OCI-LY1 (cell line): Measurements from ENCODE around the gene CYP2C19.
"Not testable (repeated sequence)": the region's sequence is repeated elsewhere in the genome, so short reads cannot be mapped to it uniquely, and the experiment has no call there.

ENCODE experiments used
- H2AFZ ChIP-seq: fragments of 200-600 bp; sonication (generic), shearing (Covaris generic); 2 replicates; pipeline ENCODE4 v1.6.0; 2014; ENCODE audit warnings: antibody characterized with exemption, mild to moderate bottlenecking, low read length
- H3F3A ChIP-seq: fragments of 200-600 bp; sonication (generic), shearing (Covaris generic); 2 replicates; pipeline ENCODE4 v1.6.0; 2014; ENCODE audit warnings: mild to moderate bottlenecking, antibody characterized with exemption, low read length, moderate library complexity; ENCODE audit not compliant: insufficient read depth
- H3K27ac ChIP-seq: fragments of 200-600 bp; sonication (generic); 2 replicates; pipeline ENCODE4 v1.5.1; 2014; ENCODE audit warnings: low read length, mixed run types, mild to moderate bottlenecking, low read depth; ENCODE audit not compliant: poor library complexity, severe bottlenecking
- H3K27me3 ChIP-seq: fragments of 200-600 bp; sonication (generic); 2 replicates; pipeline ENCODE4 v1.6.0; 2014; ENCODE audit warnings: antibody characterized with exemption, mild to moderate bottlenecking, low read length, moderate library complexity; ENCODE audit not compliant: insufficient read depth
- H3K36me3 ChIP-seq: fragments of 200-600 bp; sonication (generic); 2 replicates; pipeline ENCODE4 v1.6.1; 2014; ENCODE audit warnings: mild to moderate bottlenecking, antibody characterized with exemption, low read length, moderate library complexity, mixed read lengths; ENCODE audit not compliant: insufficient read depth
- H3K4me1 ChIP-seq: fragments of 200-600 bp; sonication (generic); 2 replicates; pipeline ENCODE4 v1.5.1; 2014; ENCODE audit warnings: mild to moderate bottlenecking, low read length, moderate library complexity; ENCODE audit not compliant: insufficient read depth, severe bottlenecking
- H3K4me2 ChIP-seq: fragments of 200-600 bp; sonication (generic), shearing (Covaris generic); 2 replicates; pipeline ENCODE4 v1.6.1; 2014; ENCODE audit warnings: low read length
- H3K4me3 ChIP-seq: fragments of 200-600 bp; sonication (generic); 2 replicates; pipeline ENCODE4 v1.5.1; 2014; ENCODE audit warnings: low read length, low read depth, mild to moderate bottlenecking, mixed read lengths; ENCODE audit not compliant: poor library complexity, severe bottlenecking
- H3K79me2 ChIP-seq: fragments of 200-600 bp; shearing (Covaris generic); 2 replicates; pipeline ENCODE4 v1.6.1; 2016; ENCODE audit warnings: mixed run types, low read length, mixed read lengths; ENCODE audit not compliant: insufficient read depth
- H3K9ac ChIP-seq: fragments of 200-600 bp; sonication (generic), shearing (Covaris generic); 2 replicates; pipeline ENCODE4 v1.6.1; 2014; ENCODE audit warnings: mild to moderate bottlenecking, low read length, mixed read lengths
- H3K9me2 ChIP-seq: fragments of 200-600 bp; sonication (generic), shearing (Covaris generic); 2 replicates; pipeline ENCODE4 v1.6.1; 2014; ENCODE audit warnings: low read depth, mild to moderate bottlenecking, low read length, mixed read lengths
- H3K9me3 ChIP-seq: fragments of 200-600 bp; shearing (Covaris generic); 2 replicates; pipeline ENCODE4 v1.6.1; 2014; ENCODE audit warnings: low read length, mixed read lengths
- H4K20me1 ChIP-seq: fragments of 200-600 bp; sonication (generic), shearing (Covaris generic); 2 replicates; pipeline ENCODE4 v1.6.0; 2016; ENCODE audit warnings: mild to moderate bottlenecking, low read length; ENCODE audit not compliant: insufficient read depth
- CTCF ChIP-seq: fragments of 200-600 bp; sonication (generic), shearing (Covaris generic); IDR thresholded peaks from 2 replicates; pipeline ENCODE4 v1.5.1; 2017; ENCODE audit warnings: mild to moderate bottlenecking, antibody characterized with exemption, low read length, moderate library complexity, mixed read lengths
- EZH2 ChIP-seq: fragments of 200-600 bp; sonication (generic), shearing (Covaris generic); IDR thresholded peaks from 2 replicates; pipeline ENCODE4 v1.8.0; 2017; ENCODE audit warnings: borderline replicate concordance, mixed run types, mild to moderate bottlenecking, antibody characterized with exemption, low read length, moderate library complexity, mixed read lengths

CYP2C19 gene

DNA sequence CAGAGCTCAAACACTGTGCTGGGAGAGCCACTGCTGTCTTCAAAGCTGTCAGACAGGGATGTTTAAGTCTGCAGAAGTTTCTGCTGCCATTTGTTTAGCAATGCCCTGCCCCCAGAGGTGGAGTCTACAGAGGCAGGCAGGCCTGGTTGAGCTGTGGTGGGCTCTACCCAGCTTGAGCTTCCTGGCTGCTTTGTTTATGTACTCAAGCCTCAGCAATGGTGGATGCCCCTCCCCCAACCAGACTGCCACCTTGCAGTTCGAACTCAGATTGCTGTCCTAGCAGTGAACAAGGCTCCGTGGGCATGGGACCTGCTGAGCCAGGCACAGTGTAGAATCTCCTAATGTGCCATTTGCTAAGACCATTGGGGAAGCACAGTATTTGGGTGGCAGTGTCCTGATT lies 4.6 kb upstream of the CYP2C19 start:
- H3K4me3 ChIP-seq: no peak overlapping the region
- no peaks in the 10 kb centered on the region for H3K27me3 ChIP-seq
- H3K4me2 ChIP-seq: no peak overlapping the region
- TF ChIP-seq EZH2 (no peak), CTCF (no peak)
- H3K9me2 ChIP-seq: no peaks in the 10 kb centered on the region
- H4K20me1 ChIP-seq: no peaks in the 10 kb centered on the region
- no peaks in the 10 kb centered on the region for H3K9me3 ChIP-seq
- H3K36me3 ChIP-seq: no peaks in the 10 kb centered on the region
- H3K27ac ChIP-seq: no peak overlapping the region
- no peaks in the 10 kb centered on the region for H3K4me1 ChIP-seq
- H3K9ac ChIP-seq: no peak overlapping the region
- no peaks in the 10 kb centered on the region for H3K79me2 ChIP-seq
- no peaks in the 10 kb centered on the region for H3F3A ChIP-seq
- no peak overlapping the region for H2AFZ ChIP-seq

DNA sequence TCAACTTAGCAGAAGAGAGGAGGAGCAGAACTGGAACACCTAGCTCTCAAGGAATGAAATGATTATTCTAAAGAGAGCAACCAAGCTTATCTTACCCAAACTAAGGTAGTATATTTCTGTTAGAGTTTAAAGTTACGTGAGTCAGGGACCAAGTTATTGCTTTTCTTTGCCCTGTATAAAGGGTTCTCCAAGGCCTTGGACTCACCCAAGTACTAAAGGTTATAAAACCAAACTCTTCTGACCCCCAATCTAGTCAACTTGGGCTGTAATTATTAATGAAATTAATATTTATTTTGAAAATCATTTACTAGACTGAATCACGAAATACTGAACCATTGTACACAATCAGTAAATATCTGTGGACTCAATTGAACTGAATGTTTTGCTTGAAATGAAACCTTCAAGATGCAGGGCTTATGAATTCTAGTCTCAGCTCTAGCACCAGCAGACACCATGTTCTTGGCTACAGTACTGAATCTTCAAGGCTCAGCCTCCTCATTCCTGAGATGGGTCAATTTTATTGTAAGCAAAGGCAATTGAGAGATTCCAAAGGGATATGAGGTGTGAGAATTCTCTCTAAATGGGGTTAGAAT lies 1.8 kb upstream of the CYP2C19 start:
- Histone ChIP-seq H3K9ac (no peak overlapping the region), H4K20me1 (no peaks in the 10 kb centered on the region), H3K27me3 (no peaks in the 10 kb centered on the region), H3K27ac (no peak overlapping the region), H3K4me2 (no peak overlapping the region), H3K79me2 (no peaks in the 10 kb centered on the region), H2AFZ (no peak overlapping the region), H3K4me1 (no peaks in the 10 kb centered on the region), H3K9me3 (no peaks in the 10 kb centered on the region), H3K4me3 (no peak overlapping the region), H3F3A (no peaks in the 10 kb centered on the region), H3K36me3 (no peaks in the 10 kb centered on the region), H3K9me2 (no peaks in the 10 kb centered on the region)
- TF ChIP-seq EZH2: no peak
- TF ChIP-seq CTCF: no peak

GRCh38 chr10:94775425-94775824 lies 12.9 kb downstream of the CYP2C19 start:
- not testable (repeated sequence) for H2AFZ ChIP-seq, H3K9ac ChIP-seq, H3K4me3 ChIP-seq, H3K36me3 ChIP-seq, H3K4me2 ChIP-seq, H3K27ac ChIP-seq, H3K79me2 ChIP-seq, H3K4me1 ChIP-seq, H3F3A ChIP-seq, H3K27me3 ChIP-seq, H3K9me3 ChIP-seq, H3K9me2 ChIP-seq, H4K20me1 ChIP-seq

- no peak overlapping the region for H3K27ac ChIP-seq
- H3K9me2 ChIP-seq: no peaks in the 10 kb centered on the region
- no peaks in the 10 kb centered on the region for H3K4me1 ChIP-seq
- H3K9me3 ChIP-seq: no peaks in the 10 kb centered on the region
- H3F3A ChIP-seq: no peaks in the 10 kb centered on the region
- no peaks in the 10 kb centered on the region for H4K20me1 ChIP-seq
- no peak overlapping the region for H3K4me2 ChIP-seq
- H2AFZ ChIP-seq: no peak overlapping the region
- no peak overlapping the region for H3K9ac ChIP-seq
- no peaks in the 10 kb centered on the region for H3K27me3 ChIP-seq
- no peaks in the 10 kb centered on the region for H3K36me3 ChIP-seq
- no peak overlapping the region for H3K4me3 ChIP-seq
- TF ChIP-seq EZH2 (no peak), CTCF (no peak)
- H3K79me2 ChIP-seq: no peaks in the 10 kb centered on the region
Measured at GRCh38 chr10:94777886-94778458, 15.5 kb downstream of the CYP2C19 start.
